GM18858 (cell line): Measurements from ENCODE around the gene HNRNPUL2.

ENCODE experiments used
- ATAC-seq: cut with Tn5 transposase; IDR thresholded peaks from one replicate; pipeline ENCODE4 v1.9.1; 2021; ENCODE audit not compliant: unreplicated experiment

Gene HNRNPUL2

GRCh38 chr11:62727872-62728170 is 564 bp upstream of the HNRNPUL2 start:
- peak; percentile 36 for ATAC-seq

DNA sequence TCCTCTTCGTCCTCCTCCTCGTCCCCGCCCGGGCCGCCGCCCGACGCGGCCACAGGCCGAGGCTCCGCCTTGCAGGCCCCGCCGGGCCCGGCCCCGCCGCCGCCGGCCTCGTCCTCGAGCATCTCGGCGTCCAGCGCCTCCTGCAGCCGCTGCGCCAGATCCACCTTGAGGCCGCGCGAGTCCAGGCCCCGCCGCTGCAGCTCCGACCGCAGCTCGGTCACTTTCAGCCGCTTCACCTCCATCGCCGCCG is 417 bp downstream of the HNRNPUL2 start:
- ATAC-seq = no peak

GRCh38 chr11:62726156-62726914 is 922 bp downstream of the HNRNPUL2 start:
- ATAC-seq = no peak

DNA sequence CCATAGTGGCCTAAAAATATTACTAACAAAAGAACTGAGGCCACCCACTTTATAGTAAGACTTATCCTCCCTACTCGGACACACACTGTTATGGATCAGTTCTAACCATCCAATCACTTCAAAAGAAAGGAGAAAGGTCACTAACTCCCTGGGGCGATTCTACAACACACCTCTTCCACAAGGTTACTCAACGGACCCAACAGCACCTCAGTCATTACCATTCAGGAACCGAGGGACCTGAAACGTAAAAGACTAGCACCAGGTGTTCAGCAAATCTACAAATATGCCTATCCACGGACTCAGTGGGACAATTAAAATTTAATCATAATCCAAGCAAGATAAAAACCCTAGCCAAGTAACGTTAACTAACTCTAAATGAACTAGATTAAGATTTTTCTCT is 1.6 kb downstream of the HNRNPUL2 start:
- ATAC-seq = no peak

GRCh38 chr11:62724171-62724570 is 3.1 kb downstream of the HNRNPUL2 start:
- ATAC-seq = no peak

DNA sequence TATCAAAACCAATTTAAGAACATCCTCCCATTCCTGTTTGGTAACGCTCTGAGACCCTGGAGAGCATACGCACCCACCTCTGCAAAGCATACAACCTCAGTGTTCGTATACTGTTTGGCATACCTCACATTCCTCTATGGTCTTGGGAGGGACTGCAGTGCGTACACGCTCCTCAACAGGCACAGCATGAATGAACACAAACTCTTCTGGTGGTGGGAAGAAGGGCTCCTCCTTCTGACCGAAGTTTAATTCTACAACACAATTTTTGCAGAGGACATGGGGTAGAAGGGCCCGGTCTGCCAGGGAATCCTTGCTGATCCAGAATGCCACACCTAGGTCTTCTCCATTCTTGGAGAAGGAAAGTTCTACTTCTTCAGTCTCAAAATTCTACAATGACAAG is 5.3 kb downstream of the HNRNPUL2 start:
- no peak for ATAC-seq

DNA sequence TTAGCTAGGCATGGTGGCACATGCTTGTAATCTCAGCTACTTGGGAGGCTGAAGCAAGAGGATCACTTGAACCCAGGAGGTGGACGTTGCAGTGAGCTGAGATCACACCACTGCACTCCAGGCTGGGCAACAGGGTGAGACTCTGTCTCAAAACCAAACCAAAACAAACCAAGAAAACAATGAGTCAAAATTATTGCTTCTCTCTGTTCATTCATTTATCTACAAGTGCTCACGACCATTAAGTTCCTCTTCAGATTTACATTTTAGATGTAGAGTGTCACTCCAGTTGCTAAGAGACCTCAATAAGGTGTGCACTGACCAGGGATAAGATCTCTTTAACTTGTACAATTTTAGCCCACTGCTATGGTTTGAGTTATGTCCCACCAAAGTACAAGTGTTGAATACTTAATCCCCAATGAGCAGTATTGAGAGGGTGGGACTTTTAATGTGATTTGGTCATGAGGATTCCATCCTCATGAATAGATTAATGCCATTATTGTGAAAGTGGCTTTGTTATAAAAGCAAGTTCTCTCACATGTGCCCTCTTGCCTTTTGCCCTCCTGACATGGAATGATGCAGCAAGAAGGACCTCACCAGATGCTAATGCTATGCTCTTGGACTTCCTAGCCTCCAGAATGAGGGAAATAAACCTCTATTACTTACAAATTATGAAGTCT is 7.8 kb downstream of the HNRNPUL2 start:
- ATAC-seq = no peak

DNA sequence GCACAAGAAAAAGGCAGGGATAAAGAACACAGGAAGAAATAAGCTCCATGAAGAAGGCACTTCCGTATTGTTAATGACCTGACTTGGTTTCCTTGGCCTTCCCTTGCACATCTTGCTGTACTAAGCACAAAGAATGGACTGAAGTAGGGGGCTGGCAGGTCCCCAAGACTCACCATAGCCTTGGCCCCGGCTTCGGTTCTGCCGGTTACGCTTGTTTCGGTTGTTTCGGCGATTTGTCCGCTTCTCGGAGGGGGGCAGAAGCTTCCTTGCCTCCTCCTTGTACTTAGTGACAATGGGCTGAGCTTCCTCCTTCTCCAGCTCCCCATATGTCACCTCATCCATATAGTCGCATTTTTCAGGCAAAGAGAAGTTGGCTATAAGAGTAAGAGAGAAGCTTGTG is 10.4 kb downstream of the HNRNPUL2 start:
- ATAC-seq = no peak

GRCh38 chr11:62716206-62716605 is 11.1 kb downstream of the HNRNPUL2 start:
- ATAC-seq = no peak

DNA sequence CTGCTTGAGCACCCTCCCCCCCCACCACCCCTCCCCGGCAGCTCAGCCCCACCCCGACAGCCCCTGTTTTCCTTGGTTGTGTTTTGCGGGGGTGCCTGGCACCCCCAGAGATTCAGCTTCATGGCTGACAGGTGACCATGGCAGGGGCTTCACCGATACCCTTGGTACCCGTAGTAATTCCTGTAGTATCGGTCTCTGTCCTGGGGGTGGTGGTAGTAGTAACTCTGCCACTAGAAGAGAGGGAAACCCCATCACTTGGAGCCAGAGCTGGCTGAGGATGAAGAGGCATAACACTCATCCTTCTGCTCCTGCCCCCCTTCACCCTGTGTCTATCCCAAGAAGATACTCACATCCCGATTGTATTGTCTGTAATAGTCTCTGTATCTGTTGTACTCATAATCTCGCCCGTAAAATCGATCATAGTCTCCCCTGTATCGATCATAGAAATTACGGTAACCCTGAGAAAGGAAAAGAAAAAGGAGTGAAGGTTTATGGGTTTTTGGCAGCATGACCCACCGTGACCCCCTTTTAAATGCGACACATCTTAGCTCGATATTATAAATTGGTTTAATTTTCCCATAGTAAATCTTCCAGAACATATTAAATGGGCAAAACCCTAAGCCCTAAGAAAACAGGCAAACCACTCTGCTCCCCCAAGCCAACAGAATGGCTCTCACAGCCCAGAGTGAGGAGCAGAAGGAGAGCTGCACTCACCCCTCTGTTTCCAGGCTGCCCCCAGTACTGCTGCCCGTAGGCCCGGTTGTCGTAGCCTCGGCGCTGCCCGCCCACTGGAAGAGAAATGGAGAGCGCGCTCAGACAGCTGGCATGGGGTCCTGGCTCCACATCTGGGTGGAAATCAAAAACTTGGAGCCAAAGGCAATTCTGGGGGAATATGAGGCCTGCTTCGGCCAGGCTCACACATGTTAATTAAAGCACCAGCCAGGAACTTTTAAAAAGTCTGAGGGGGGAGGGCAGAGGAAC is 11.8 kb downstream of the HNRNPUL2 start:
- ATAC-seq = no peak

DNA sequence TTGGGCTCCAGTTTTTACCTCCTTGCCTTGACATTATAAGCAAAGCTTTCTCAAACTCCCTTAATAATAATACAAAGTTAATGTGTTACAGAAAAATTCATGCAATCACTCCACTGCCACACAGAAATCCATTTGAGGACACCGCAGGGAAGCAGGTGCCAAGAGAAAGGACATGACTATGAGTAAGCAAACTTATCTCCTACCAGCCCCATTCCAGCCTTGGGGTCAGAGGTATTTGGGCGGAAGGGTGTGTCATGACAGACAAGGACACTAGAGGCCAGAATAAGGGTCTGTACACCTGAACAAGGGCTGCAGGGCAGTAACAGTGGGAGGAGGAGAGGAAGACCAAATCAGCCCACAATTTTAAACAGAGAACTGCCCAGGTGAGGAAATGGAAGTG is 13.9 kb downstream of the HNRNPUL2 start:
- ATAC-seq = no peak

DNA sequence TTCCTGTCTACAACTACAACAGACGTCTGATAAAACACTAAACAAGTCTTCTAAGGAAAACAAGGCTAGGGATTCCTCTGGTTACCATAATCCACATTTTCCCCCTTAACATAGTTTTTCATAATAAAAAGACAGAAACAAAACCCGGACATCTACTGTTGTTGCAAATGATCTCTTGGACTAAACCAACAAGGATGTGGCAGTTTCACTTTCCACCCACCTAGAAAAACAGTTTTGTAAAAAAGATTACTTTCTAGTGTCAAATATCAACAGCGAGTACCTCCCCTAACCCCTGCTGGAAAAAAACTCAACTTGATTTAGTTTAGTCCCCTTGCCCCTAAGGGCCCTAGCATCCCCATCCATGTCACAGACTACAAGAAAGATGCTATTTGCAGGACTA is 14.4 kb downstream of the HNRNPUL2 start:
- no peak for ATAC-seq

GRCh38 chr11:62712276-62712812 is 14.9 kb downstream of the HNRNPUL2 start:
- no peak for ATAC-seq

DNA sequence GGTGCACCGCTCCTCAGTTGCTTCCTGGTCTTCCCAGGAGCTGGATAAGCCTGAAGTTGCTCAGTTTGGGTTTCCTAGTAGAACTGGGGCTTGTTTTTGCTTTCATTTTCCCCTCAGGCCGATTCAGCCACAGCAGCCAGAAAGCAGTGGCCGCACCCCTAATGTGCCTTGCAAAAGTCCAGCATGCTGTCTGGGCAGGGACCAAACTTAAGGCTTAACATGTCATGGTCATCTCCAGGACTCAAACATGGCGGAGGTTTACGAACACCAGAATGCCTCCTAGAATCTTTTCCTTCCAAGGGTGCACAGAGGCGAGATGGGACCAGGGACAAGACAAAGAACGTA is 17.3 kb downstream of the HNRNPUL2 start:
- no peak for ATAC-seq

- peak; percentile 46 for ATAC-seq
These were observed 17.8 kb downstream of the HNRNPUL2 start for GRCh38 chr11:62709247-62710000.

GRCh38 chr11:62708793-62709192 is 18.5 kb downstream of the HNRNPUL2 start:
- no peak for ATAC-seq

DNA sequence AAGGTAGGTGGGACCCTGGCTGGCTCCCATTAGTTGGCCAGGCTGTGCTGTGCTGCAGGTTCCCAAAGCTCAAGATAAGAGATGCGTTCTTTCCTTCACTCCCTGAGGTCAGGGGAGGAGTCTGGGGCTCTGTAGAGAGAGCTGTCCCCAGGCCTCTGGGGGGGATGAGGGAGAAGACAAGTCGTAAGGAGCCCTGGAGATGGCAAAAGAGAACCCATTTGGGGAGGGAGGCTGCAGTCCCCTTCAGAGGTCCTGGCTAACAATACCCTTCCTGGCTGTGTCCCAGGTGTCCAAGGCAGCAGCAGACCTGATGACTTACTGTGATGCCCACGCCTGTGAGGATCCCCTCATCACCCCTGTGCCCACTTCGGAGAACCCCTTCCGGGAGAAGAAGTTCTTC is 18.9 kb downstream of the HNRNPUL2 start:
- no peak for ATAC-seq

GRCh38 chr11:62707277-62707861 is 19.9 kb downstream of the HNRNPUL2 start, which contains the start of the genes BSCL2 and GNG3:
BSCL2 (minus strand) TSS chr11:62707424; CDS start chr11:62707195, 229 bp downstream.
GNG3 (plus strand) TSS chr11:62707676; CDS start chr11:62708296, 620 bp downstream.
- no peak for ATAC-seq

- ATAC-seq = no peak
These were observed 20.4 kb downstream of the HNRNPUL2 start for GRCh38 chr11:62706850-62707247.
